Neural progenitor cell (in vitro differentiated cells): ENCODE results near the gene DEFB129.

ENCODE experiments used
- EZH2 ChIP-seq: fragments of 200-600 bp; sonication (generic); IDR thresholded peaks from 2 replicates; pipeline ENCODE4 v1.6.1; 2017; ENCODE audit warnings: antibody characterized with exemption, mild to moderate bottlenecking, moderate library complexity
- TF ChIP-seq, protein P1 (sequence below): fragments of 200-600 bp; sonication (generic); IDR thresholded peaks from 2 replicates; pipeline ENCODE4 v1.5.1; 2017; ENCODE audit warnings: antibody characterized with exemption, mild to moderate bottlenecking

DNA sequence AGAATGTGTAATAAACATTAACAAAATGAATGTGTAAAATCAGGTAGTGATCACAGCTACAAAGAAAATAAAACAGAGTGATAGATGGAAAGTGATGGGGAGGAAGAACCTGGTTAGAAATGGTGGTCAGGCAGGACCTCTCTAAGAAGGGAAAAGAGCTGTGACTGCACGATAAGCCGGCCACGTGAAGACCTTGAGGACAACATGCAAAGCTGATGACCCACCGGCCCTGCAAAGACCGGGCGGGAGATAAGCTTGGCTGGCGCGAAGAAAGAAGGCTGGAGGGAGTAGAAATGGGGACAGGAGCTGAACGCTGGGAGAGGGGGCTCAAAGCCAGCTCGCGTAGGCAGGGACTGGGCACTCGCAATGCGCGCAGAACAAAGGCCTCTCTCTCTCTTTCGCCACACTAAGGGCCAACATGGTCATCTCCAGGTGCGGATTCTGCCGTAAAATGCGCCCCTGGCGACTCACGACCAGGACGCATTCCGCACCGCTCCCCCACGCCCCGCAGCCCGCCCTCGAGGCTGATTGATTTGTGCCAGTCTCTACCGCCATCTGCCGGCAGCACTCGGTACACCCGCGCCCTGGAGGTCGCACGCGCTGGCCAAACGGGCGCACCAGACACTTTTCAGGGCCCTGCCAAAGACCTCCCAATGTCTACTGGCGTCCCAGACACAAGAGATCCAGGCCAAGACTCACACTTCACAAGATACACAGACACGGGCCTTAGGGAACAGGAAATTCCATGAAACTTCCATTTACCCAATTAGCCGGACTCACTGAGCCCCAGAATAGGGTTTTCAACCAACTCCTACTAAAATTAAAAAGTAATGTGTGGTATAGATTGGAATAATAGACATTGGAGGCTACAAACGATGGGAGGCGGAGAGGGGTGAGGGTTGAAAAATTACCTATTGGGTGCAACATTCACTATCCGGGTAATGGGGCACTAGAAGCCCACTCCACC, 39.8 kb downstream of the DEFB129 start:
- TF ChIP-seq, protein P1, sequence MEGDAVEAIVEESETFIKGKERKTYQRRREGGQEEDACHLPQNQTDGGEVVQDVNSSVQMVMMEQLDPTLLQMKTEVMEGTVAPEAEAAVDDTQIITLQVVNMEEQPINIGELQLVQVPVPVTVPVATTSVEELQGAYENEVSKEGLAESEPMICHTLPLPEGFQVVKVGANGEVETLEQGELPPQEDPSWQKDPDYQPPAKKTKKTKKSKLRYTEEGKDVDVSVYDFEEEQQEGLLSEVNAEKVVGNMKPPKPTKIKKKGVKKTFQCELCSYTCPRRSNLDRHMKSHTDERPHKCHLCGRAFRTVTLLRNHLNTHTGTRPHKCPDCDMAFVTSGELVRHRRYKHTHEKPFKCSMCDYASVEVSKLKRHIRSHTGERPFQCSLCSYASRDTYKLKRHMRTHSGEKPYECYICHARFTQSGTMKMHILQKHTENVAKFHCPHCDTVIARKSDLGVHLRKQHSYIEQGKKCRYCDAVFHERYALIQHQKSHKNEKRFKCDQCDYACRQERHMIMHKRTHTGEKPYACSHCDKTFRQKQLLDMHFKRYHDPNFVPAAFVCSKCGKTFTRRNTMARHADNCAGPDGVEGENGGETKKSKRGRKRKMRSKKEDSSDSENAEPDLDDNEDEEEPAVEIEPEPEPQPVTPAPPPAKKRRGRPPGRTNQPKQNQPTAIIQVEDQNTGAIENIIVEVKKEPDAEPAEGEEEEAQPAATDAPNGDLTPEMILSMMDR = peak; percentile 95
- no peak for TF ChIP-seq EZH2
